ENCODE results near the gene SNX25.

GRCh38 chr4:185335579-185335978 lies 126.2 kb downstream of the SNX25 start:
- no peak for TF ChIP-seq POLR2A (IDR thresholded peaks at IDR 0.05; ENCODE audit: low read depth, low read length)
- no peak for TF ChIP-seq PAX5 (IDR thresholded peaks at IDR 0.05; ENCODE audit: insufficient read depth, low read length, severe bottlenecking)
- no peak for TF ChIP-seq POLR2AphosphoS5 (IDR thresholded peaks at IDR 0.05; ENCODE audit: low read depth, low read length)
- no peak for TF ChIP-seq TAF1 (IDR thresholded peaks at IDR 0.05; ENCODE audit: low read depth, low read length)
- TF ChIP-seq SPI1 (IDR thresholded peaks at IDR 0.05; ENCODE audit: low read depth, low read length) = no peak
- no peak for TF ChIP-seq POU2F2 (IDR thresholded peaks at IDR 0.05; ENCODE audit: low read depth, low read length)
